ENCODE results near the gene SIL1. TPM values are rescaled to one million over a fixed set of nuclear protein-coding genes. Genes with fewer than 3 reads are reported as not detected.

SIL1 gene
- total and polyA plus RNA-seq, 2 of the 8 experiments (the other 6 are each of a cell fraction or from before 2014, with no cell fraction given), result 8.3 to 12.8 TPM

GRCh38 chr5:139245637-139246339 lies 47.6 kb upstream of the SIL1 start (continued):
- TF ChIP-seq SIN3A (conservative IDR thresholded peaks at IDR 0.05 in 1 of 2, IDR thresholded peaks at IDR 0.05 in 1 of 2; ENCODE audit: low read depth in 1 of 2, low read length in 2 of 2), result no peak
- TF ChIP-seq CBX8 (IDR thresholded peaks at IDR 0.05; ENCODE audit: borderline replicate concordance, low read depth, low read length), result no peak
- no peak for TF ChIP-seq RXRA (IDR thresholded peaks at IDR 0.05; ENCODE audit: insufficient read depth, low read depth, low read length)
- no peak for TF ChIP-seq USF2 (IDR thresholded peaks at IDR 0.05; ENCODE audit: low read length)
- no peak for TF ChIP-seq BCL11A (IDR thresholded peaks at IDR 0.05; ENCODE audit: low read depth in 2 of 2, low read length in 2 of 2)
- no peak for TF ChIP-seq CBX5 (IDR thresholded peaks at IDR 0.05; ENCODE audit: low read depth, low read length)
